Muscle of leg (tissue), 11 donors: ENCODE data around the gene KCNAB1. TPM values are rescaled to one million over a fixed set of nuclear protein-coding genes. Genes with fewer than 3 reads are reported as not detected.
A peak's percentile ranks its signal among the peaks of the same experiment; 100 is the strongest.

ENCODE experiments used
- DNase-seq: peaks from one replicate; pipeline ENCODE4 v3.0.0; 2013
- H3K27ac ChIP-seq: one replicate; pipeline ENCODE4 v1.5.1; 2013; ENCODE audit warnings: mild to moderate bottlenecking, low read length, control low read depth
- H3K27me3 ChIP-seq: one replicate; pipeline ENCODE4 v1.6.1; 2013; ENCODE audit warnings: low read length; ENCODE audit not compliant: control insufficient read depth, insufficient read depth
- H3K36me3 ChIP-seq: one replicate; pipeline ENCODE4 v1.6.1; 2013; ENCODE audit warnings: low read length; ENCODE audit not compliant: control insufficient read depth, insufficient read depth
- H3K4me1 ChIP-seq: one replicate; pipeline ENCODE4 v1.6.1; 2013; ENCODE audit warnings: low read length; ENCODE audit not compliant: control insufficient read depth, insufficient read depth
- H3K4me3 ChIP-seq: one replicate; pipeline ENCODE4 v1.5.1; 2013; ENCODE audit warnings: low read length, control low read depth
- H3K9me3 ChIP-seq: replicated peaks from 2 replicates; pipeline ENCODE4 v1.6.1; 2013; ENCODE audit warnings: low read depth, low read length; ENCODE audit not compliant: control insufficient read depth
- WGBS: methylation state at CpG from one replicate; pipeline ENCODE4 v1.1.5; 2013; ENCODE audit warnings: missing lambda C conversion rate; ENCODE audit not compliant: insufficient coverage; 5-methylcytosine and 5-hydroxymethylcytosine counted together
- polyA plus RNA-seq, 8 donors: library from polyadenylated mRNA; unstranded; fragments of 120-200 nt; gene quantifications; one replicate each; pipeline versions ENCODE4 v1.2.1 to v1.2.3, GENCODE V29; 2013; ENCODE audit warnings: inconsistent platforms in 1 of 8, low replicate concordance in 1 of 8; ENCODE audit not compliant: insufficient read length in 8 of 8, insufficient read depth in 1 of 8
- total RNA-seq: library from RNA; stranded (reverse); fragments of 120-200 nt; gene quantifications from one replicate; pipeline ENCODE4 v1.2.4, GENCODE V29; 2013

The KCNAB1 gene
- total and polyA plus RNA-seq, 9 donors, result 4.3 to 8.4 (median 5.0) TPM

DNA sequence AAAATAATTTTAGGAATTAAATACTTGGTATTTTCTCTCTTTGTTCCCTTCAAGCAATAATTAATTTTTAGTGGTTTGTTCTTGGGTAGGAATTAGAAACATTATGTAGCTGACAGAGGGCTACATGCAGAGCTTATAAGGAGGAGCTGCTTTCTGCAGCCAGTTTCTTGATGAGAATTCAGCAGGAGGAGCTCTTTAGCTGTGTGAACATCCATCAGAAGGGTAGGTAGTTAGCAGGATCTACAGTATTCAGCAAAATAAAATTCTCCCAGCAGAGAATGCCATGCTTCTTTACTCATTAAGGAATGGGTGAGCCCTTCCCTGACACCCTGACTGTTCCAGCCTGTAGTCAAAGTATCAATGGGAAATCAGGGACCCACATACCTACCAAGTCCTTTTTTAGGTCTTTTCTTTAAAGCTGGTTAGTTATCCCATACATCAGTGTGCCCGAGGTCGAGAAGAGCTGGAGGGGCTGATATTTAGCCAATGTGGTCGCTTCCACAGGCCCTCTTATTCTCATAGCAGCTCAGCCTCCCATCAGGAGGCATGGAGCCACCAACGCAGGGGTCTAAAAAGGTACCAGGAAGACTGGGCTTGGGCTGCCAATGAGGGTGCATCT, 54.0 kb downstream of the KCNAB1 start:
- H3K9me3 ChIP-seq, result no peaks in the 10 kb centered on the region
- H3K27me3 ChIP-seq, result no peaks in the 10 kb centered on the region
- no peak overlapping the region for H3K27ac ChIP-seq
- H3K4me3 ChIP-seq, result no peak overlapping the region
- no peaks in the 10 kb centered on the region for H3K36me3 ChIP-seq
- DNase-seq, result peak; percentile 58
- H3K4me1 ChIP-seq, result no peaks in the 10 kb centered on the region
- WGBS, result no CpG with 5 or more reads among the region's 4 CpGs

DNA sequence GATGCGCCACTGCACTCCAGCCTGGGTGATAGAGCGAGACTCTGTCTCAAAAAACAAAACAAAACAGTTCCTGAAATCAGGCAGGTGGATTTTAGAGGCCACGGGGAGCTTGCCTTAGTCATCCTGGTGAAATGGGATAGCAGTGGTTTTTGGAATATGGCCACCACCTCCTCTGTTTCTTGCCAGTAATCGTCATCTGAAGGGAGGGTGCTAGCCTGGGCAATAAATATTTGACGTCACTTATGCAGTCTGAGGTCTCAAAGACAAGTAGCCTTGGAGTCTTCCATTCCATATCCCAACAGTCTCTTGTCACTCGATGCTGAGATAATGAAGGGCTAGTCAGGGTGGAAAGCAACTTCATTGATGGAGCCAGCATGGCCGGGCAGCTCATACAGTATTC, 55.2 kb downstream of the KCNAB1 start:
- no peak overlapping the region for H3K27ac ChIP-seq
- no peaks in the 10 kb centered on the region for H3K9me3 ChIP-seq
- DNase-seq, result no peak
- no peaks in the 10 kb centered on the region for H3K27me3 ChIP-seq
- WGBS, result 93% methylated on average over 2 of the region's 7 CpGs
- H3K36me3 ChIP-seq, result no peaks in the 10 kb centered on the region
- no peaks in the 10 kb centered on the region for H3K4me1 ChIP-seq
- H3K4me3 ChIP-seq, result no peak overlapping the region

DNA sequence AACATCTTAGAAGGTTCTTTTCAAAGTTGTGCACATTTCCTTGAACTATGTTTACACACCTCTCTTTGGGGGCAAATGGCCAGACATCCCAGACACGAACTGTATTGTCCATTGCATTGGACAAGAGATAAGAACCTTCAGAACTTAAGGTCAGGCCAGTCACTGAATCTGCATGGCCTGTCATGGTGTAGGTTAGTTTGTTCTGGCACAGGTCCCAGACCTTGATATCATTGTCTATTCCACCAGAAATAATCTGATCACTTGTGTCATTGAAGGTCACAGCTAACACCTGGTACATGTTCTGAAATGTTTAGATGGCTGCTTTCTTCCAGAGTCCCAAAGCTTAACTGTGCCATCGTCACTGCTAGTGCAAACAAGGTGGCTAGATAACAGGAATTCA, 55.7 kb downstream of the KCNAB1 start:
- H3K27ac ChIP-seq, result no peak overlapping the region
- H3K4me1 ChIP-seq, result no peaks in the 10 kb centered on the region
- no peaks in the 10 kb centered on the region for H3K27me3 ChIP-seq
- H3K9me3 ChIP-seq, result no peaks in the 10 kb centered on the region
- WGBS, result 100% methylated on average over 1 of the region's 2 CpGs
- no peak for DNase-seq
- H3K36me3 ChIP-seq, result no peaks in the 10 kb centered on the region
- no peak overlapping the region for H3K4me3 ChIP-seq

DNA sequence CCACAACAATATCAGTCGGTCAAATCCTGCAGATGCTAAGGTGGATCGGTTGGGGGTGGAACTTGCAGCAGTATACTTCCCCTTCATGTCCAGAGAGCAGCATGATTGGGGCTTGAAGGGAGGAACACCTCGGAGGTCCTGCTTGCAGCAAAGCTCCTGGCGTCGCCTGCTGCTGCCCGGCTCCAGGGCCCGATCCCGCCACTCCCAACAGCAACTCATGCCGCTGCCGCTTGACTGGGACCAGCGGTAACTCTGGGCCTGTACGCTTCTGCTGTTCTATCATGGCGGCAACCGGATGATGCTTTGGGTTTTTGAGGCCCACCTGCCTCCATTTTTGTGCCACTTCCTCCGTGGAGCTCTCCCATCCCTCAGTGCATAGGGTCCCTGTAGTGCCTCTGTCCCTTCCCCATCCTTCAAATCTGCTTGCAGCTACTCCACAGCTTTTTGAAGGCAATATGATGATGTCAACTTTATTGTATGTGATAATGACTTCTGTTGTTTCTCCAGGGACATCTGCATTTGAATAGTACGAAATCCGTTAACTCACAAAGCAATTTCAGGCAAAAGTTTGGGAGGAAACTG, 56.3 kb downstream of the KCNAB1 start:
- WGBS, result 96% methylated on average over 13 of the region's 17 CpGs
- no peaks in the 10 kb centered on the region for H3K4me1 ChIP-seq
- no peaks in the 10 kb centered on the region for H3K36me3 ChIP-seq
- no peaks in the 10 kb centered on the region for H3K27me3 ChIP-seq
- no peak overlapping the region for H3K4me3 ChIP-seq
- no peaks in the 10 kb centered on the region for H3K9me3 ChIP-seq
- H3K27ac ChIP-seq, result no peak overlapping the region
- no peak for DNase-seq

DNA sequence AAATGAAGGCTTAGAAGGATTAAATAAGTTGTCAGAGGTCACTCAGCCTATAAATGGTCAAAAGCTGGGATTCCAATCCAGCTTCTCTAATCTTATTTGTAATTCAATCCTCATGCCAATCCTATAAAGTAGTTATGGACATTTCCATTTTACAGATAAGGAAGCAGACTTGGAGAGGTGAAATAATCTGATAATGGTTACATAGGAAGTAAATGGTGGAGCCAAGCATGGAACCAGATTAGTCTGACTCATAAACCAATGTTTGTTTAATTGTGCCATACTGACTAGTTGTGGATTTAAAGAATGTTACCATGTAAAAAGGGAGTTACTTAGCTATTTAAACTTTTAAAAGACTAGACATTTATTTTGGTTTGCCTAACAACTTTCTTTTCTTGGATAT, 59.7 kb downstream of the KCNAB1 start:
- H3K27me3 ChIP-seq, result no peaks in the 10 kb centered on the region
- H3K36me3 ChIP-seq, result no peaks in the 10 kb centered on the region
- H3K9me3 ChIP-seq, result no peaks in the 10 kb centered on the region
- no peaks in the 10 kb centered on the region for H3K4me1 ChIP-seq
- no peak overlapping the region for H3K27ac ChIP-seq
- no peak for DNase-seq
- no peak overlapping the region for H3K4me3 ChIP-seq

DNA sequence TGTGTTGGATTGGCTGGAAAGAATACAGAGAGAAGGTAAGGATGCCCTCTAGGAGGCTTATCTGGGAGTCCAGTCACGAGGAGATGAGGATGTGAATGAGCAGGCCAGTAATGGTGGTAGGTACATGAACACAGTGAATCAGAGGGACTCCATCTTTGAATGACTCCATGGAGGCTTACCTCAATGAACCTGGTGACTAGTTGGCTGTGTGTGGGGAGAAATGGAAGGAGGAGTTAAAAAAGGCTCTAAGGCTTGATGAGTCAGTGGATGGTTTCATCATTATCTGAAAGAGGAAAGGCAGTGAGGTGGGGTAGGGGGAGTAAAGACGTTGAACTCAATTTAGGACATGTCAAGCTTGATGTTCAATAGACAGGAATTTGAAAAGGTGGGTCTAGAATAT, 61.1 kb downstream of the KCNAB1 start:
- Histone ChIP-seq H3K4me3 (no peak overlapping the region), H3K4me1 (no peaks in the 10 kb centered on the region), H3K36me3 (no peaks in the 10 kb centered on the region), H3K9me3 (no peaks in the 10 kb centered on the region), H3K27ac (no peak overlapping the region), H3K27me3 (no peaks in the 10 kb centered on the region)
- WGBS, result 79% methylated on average over 2 of the region's 2 CpGs
- no peak for DNase-seq

DNA sequence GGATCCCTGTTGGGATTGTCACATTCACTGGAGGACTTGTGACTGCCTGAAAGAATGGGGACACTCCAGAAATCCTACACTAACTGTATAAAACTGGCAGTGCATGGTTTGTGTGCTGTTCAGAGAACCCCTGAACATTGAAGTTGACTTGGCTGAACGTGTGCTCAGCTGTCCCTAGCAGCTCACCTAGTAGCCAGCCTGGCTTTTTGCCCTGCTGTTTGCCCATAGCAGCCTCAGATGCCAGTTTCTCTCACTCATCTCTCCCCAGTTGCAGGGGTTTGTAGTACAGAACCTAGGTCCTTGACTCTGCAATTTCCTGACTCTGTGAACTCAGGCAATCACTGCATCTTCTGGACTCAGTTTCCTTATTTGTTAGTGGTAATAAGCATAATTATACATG, 63.0 kb downstream of the KCNAB1 start:
- no peaks in the 10 kb centered on the region for H3K27me3 ChIP-seq
- 57% methylated on average over 1 of the region's 1 CpG for WGBS

DNA sequence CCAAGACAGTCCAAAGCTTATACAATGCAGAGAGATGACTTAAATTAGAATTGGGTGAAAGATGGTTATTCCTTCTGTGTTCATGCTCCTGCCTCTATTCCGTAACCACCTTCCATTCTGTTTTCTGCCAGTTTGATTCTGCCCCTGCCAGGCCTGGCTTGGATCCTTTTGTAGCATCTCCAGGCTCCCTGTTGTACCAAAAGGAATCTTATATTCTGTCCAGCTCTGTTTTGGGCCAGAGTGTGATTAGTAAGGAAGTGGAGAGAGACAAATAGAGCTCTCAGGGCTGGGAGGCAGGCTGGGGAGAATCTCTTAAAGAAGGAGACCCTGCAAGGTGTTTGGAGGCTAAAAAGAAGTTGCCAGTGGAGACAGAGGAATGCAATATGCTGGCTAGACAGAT, 63.8 kb downstream of the KCNAB1 start:
- Histone ChIP-seq H3K4me3 (no peak overlapping the region), H3K36me3 (no peaks in the 10 kb centered on the region), H3K27ac (no peak overlapping the region), H3K9me3 (no peaks in the 10 kb centered on the region), H3K4me1 (no peaks in the 10 kb centered on the region), H3K27me3 (no peaks in the 10 kb centered on the region)
- WGBS, result no CpG with 5 or more reads among the region's 1 CpG
- no peak for DNase-seq

More for the DNA sequence above, 63.0 kb downstream of the KCNAB1 start:
- Histone ChIP-seq H3K36me3 (no peaks in the 10 kb centered on the region), H3K9me3 (no peaks in the 10 kb centered on the region), H3K27ac (no peak overlapping the region), H3K4me1 (no peaks in the 10 kb centered on the region), H3K4me3 (no peak overlapping the region)
- DNase-seq, result no peak

DNA sequence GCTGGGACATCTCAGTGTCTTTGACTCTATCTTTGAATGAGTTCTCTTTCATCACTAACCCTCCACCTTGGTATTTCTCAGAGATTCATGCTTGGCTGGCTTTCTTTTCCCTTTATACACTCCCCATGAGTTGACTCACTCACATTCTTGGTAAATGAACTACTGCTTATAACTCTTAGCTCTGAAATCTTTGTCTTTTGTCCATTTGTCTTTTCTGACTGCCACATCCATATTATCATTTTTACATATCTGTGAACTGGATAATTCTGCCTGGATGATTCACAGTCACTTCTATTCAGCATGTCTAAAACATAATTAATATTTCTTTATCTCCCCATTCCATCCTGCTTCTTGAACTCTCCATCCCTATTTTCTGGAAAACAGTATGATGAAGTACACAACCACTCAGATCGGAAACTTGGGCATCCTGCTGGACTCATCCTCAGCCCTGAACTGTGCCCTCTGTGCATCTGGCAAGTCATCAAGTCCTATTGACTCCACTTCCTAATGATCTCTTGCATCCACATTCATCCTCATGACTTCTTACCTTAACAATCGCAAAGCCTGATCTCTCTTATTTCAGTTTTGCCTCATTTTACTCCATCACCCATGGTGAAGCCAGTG, 66.9 kb downstream of the KCNAB1 start:
- no peaks in the 10 kb centered on the region for H3K9me3 ChIP-seq
- no peak overlapping the region for H3K27ac ChIP-seq
- no peak overlapping the region for H3K4me3 ChIP-seq
- DNase-seq, result no peak
- H3K36me3 ChIP-seq, result no peaks in the 10 kb centered on the region
- no peaks in the 10 kb centered on the region for H3K4me1 ChIP-seq
- no peaks in the 10 kb centered on the region for H3K27me3 ChIP-seq
- whole genome bisulfite sequencing, result 100% methylated on average over 2 of the region's 2 CpGs

DNA sequence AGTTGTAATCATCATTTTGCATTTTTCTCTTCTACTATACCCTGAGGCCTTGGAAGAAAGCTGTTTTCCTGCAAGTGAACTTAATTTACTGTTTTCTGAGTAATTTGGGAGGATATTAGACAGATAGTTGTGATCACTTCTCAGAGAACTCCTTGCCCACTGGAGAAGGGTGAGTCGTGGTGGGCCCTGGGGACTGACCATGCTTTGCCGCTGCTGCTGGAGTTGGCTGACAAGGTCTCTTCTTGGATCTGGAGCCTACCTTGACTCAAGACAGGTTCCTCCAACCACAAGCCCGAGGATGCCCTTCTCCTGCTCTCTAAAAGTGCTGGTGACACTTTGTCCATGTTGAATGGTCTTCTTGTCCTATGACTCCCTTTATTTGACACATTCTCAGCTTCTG, 68.4 kb downstream of the KCNAB1 start:
- Histone ChIP-seq H3K27me3 (no peaks in the 10 kb centered on the region), H3K36me3 (no peaks in the 10 kb centered on the region), H3K4me3 (no peak overlapping the region), H3K9me3 (no peaks in the 10 kb centered on the region), H3K27ac (no peak overlapping the region), H3K4me1 (no peaks in the 10 kb centered on the region)
- no peak for DNase-seq
- 77% methylated on average over 2 of the region's 3 CpGs for WGBS
